IMR-90 (cell line): ENCODE results near the gene MRTFB. TPM values are rescaled to one million over a fixed set of nuclear protein-coding genes. Genes with fewer than 3 reads are reported as not detected.

ENCODE experiments used
- ATAC-seq: fragments of 200-7000 bp; cut with Tn5 transposase; 2 replicates; pipeline ENCODE4 v1.9.1; 2020; ENCODE audit warnings: low read depth, mild to moderate bottlenecking, moderate library complexity
- BruUV-seq: library from RNA; stranded (reverse); fragments of 400-500 nt; replicated peaks from 2 replicates; lab custom pipeline; 2021; lab: Mats Ljungman, UMichigan
- CTCF ChIA-PET: fragments of 300-600 bp; formaldehyde crosslinking; extraction: SDS; loops from one replicate; lab custom pipeline; 2021; ENCODE audit warnings: antibody characterized with exemption; lab: Yijun Ruan, JAX
- POLR2A ChIA-PET: fragments of 300-600 bp; sonication (Branson Sonifier 250); formaldehyde crosslinking; loops from one replicate; lab custom pipeline; 2022; ENCODE audit warnings: antibody characterized with exemption; ENCODE audit not compliant: unreplicated experiment; lab: Charles Lee
- DNase-seq: peaks from one replicate; pipeline ENCODE4 v3.0.0; 2013
- H2AFZ ChIP-seq: replicated peaks from 2 replicates; pipeline ENCODE3; 2013; ENCODE audit warnings: low read length, mild to moderate bottlenecking; ENCODE audit not compliant: poor library complexity
- H2AK5ac ChIP-seq: 2 replicates; pipeline ENCODE4 v1.6.1; 2013; ENCODE audit warnings: low read depth, low read length, inconsistent platforms
- H2AK9ac ChIP-seq: replicated peaks from 2 replicates; pipeline ENCODE3; 2013; ENCODE audit warnings: mild to moderate bottlenecking, low read depth, low read length, moderate library complexity; ENCODE audit not compliant: poor library complexity
- H2BK120ac ChIP-seq: 2 replicates; pipeline ENCODE4 v1.6.1; 2013; ENCODE audit warnings: low read depth, low read length, inconsistent platforms
- H2BK15ac ChIP-seq: 3 replicates; pipeline ENCODE4 v1.6.1; 2013; ENCODE audit warnings: low read depth, low read length, inconsistent platforms
- H2BK20ac ChIP-seq: 2 replicates; pipeline ENCODE4 v1.6.1; 2013; ENCODE audit warnings: low read depth, mild to moderate bottlenecking, inconsistent platforms, low read length, moderate library complexity
- H2BK5ac ChIP-seq: 2 replicates; pipeline ENCODE4 v1.6.1; 2013; ENCODE audit warnings: mild to moderate bottlenecking, low read depth, low read length, inconsistent platforms; ENCODE audit not compliant: poor library complexity, severe bottlenecking
- H3K14ac ChIP-seq: replicated peaks from 2 replicates; pipeline ENCODE4 v1.6.1; 2013; ENCODE audit warnings: low read depth, low read length, inconsistent platforms
- H3K18ac ChIP-seq: 2 replicates; pipeline ENCODE4 v1.6.1; 2013; ENCODE audit warnings: low read depth, low read length, control low read depth
- H3K23ac ChIP-seq: 2 replicates; pipeline ENCODE4 v1.6.1; 2013; ENCODE audit warnings: low read depth, low read length, inconsistent platforms
- H3K27ac ChIP-seq: 2 replicates; pipeline ENCODE4 v1.5.1; 2013; ENCODE audit warnings: mild to moderate bottlenecking, control low read depth, low read length; ENCODE audit not compliant: insufficient read depth
- H3K27me3 ChIP-seq: 2 replicates; pipeline ENCODE4 v1.6.1; 2013; ENCODE audit warnings: low read length; ENCODE audit not compliant: control insufficient read depth, insufficient read depth
- H3K36me3 ChIP-seq: 2 replicates; pipeline ENCODE4 v1.6.1; 2013; ENCODE audit warnings: low read length, mixed read lengths; ENCODE audit not compliant: control insufficient read depth, insufficient read depth
- H3K4ac ChIP-seq: 2 replicates; pipeline ENCODE4 v1.6.1; 2013; ENCODE audit warnings: low read depth, low read length, inconsistent platforms
- H3K4me1 ChIP-seq: 2 replicates; pipeline ENCODE4 v1.6.1; 2013; ENCODE audit warnings: low read length, mixed read lengths; ENCODE audit not compliant: control insufficient read depth, insufficient read depth
- H3K4me2 ChIP-seq: 2 replicates; pipeline ENCODE4 v1.6.1; 2013; ENCODE audit warnings: low read depth, mild to moderate bottlenecking, control low read depth, low read length, moderate library complexity
- H3K4me3 ChIP-seq: 2 replicates; pipeline ENCODE4 v1.5.1; 2013; ENCODE audit warnings: low read depth, mild to moderate bottlenecking, control low read depth, low read length, moderate library complexity; ENCODE audit not compliant: insufficient read depth
- H3K56ac ChIP-seq: 2 replicates; pipeline ENCODE4 v1.6.1; 2013; ENCODE audit warnings: low read length, inconsistent platforms; ENCODE audit not compliant: insufficient read depth; ENCODE audit errors: extremely low read depth
- H3K79me1 ChIP-seq, 2 experiments: 2 replicates each; pipeline ENCODE4 v1.6.1; 2013; ENCODE audit warnings: low read length in 2 of 2, inconsistent platforms in 1 of 2, low read depth in 1 of 2
- H3K9ac ChIP-seq: 2 replicates; pipeline ENCODE4 v1.6.1; 2013; ENCODE audit warnings: low read depth, low read length, control low read depth
- H3K9me1 ChIP-seq: 2 replicates; pipeline ENCODE4 v1.6.1; 2013; ENCODE audit warnings: low read length, inconsistent platforms; ENCODE audit not compliant: insufficient read depth
- H3K9me3 ChIP-seq: 2 replicates; pipeline ENCODE4 v1.6.1; 2013; ENCODE audit warnings: low read length; ENCODE audit not compliant: control insufficient read depth, insufficient read depth
- H4K20me1 ChIP-seq: 2 replicates; pipeline ENCODE4 v1.6.1; 2013; ENCODE audit warnings: low read length, inconsistent platforms; ENCODE audit not compliant: insufficient read depth
- H4K5ac ChIP-seq: 2 replicates; pipeline ENCODE4 v1.6.1; 2013; ENCODE audit warnings: mild to moderate bottlenecking, low read depth, low read length, control low read depth
- H4K8ac ChIP-seq, 2 experiments: 2 replicates each; pipeline ENCODE4 v1.6.1; 2013; ENCODE audit warnings: low read depth in 2 of 2, low read length in 2 of 2, control low read depth in 1 of 2, inconsistent platforms in 1 of 2
- H4K91ac ChIP-seq: 2 replicates; pipeline ENCODE4 v1.6.1; 2013; ENCODE audit warnings: low read depth, low read length, inconsistent platforms; ENCODE audit not compliant: insufficient read depth
- BHLHE40 ChIP-seq: fragments of 150-350 bp; IDR thresholded peaks from 2 replicates; pipeline ENCODE4 v1.6.1; 2016; ENCODE audit warnings: mild to moderate bottlenecking, low read depth, low read length
- CEBPB ChIP-seq: IDR thresholded peaks from 2 replicates; pipeline ENCODE4 v1.6.1; 2012; ENCODE audit warnings: low read depth, low read length, improper control_type of control experiment
- CHD1 ChIP-seq: IDR thresholded peaks from 2 replicates; pipeline ENCODE4 v1.6.1; 2012; ENCODE audit warnings: low read depth, low read length, improper control_type of control experiment
- FOS ChIP-seq: fragments of 150-350 bp; IDR thresholded peaks from 2 replicates; pipeline ENCODE4 v1.6.1; 2016; ENCODE audit warnings: low read depth, low read length
- MAZ ChIP-seq: IDR thresholded peaks from 2 replicates; pipeline ENCODE4 v1.6.1; 2012; ENCODE audit warnings: low read depth, mild to moderate bottlenecking, low read length, improper control_type of control experiment, moderate library complexity, borderline replicate concordance
- MXI1 ChIP-seq: IDR thresholded peaks from 2 replicates; pipeline ENCODE4 v1.6.1; 2012; ENCODE audit warnings: low read depth, mild to moderate bottlenecking, low read length, moderate library complexity, borderline replicate concordance
- NFE2L2 ChIP-seq: fragments of 150-350 bp; IDR thresholded peaks from 2 replicates; pipeline ENCODE4 v1.6.1; 2016; ENCODE audit warnings: low read depth, mild to moderate bottlenecking, low read length
- POLR2A ChIP-seq: IDR thresholded peaks from 2 replicates; pipeline ENCODE4 v1.6.1; 2012; ENCODE audit warnings: mild to moderate bottlenecking, low read depth, low read length
- RAD21 ChIP-seq: IDR thresholded peaks from 2 replicates; pipeline ENCODE4 v1.6.1; 2012; ENCODE audit warnings: low read length, improper control_type of control experiment
- RCOR1 ChIP-seq: IDR thresholded peaks from 2 replicates; pipeline ENCODE4 v1.6.1; 2012; ENCODE audit warnings: mild to moderate bottlenecking, low read length, improper control_type of control experiment; ENCODE audit not compliant: insufficient replicate concordance
- RFX5 ChIP-seq: IDR thresholded peaks from 2 replicates; pipeline ENCODE4 v1.8.0; 2012; ENCODE audit warnings: low read depth, mild to moderate bottlenecking, low read length, moderate library complexity
- SMC3 ChIP-seq: fragments of 150-350 bp; IDR thresholded peaks from 2 replicates; pipeline ENCODE4 v1.6.1; 2016; ENCODE audit warnings: low read depth, mild to moderate bottlenecking, antibody characterized with exemption, low read length, moderate library complexity
- WGBS, 2 experiments: methylation state at CpG; one replicate each; pipeline versions ENCODE4 v1.1.5 to v1.1.7; 2013; ENCODE audit warnings: missing lambda C conversion rate in 2 of 2; ENCODE audit not compliant: insufficient read length in 1 of 2; ENCODE audit errors: extremely low coverage in 2 of 2; 5-methylcytosine and 5-hydroxymethylcytosine counted together
- dilution Hi-C: fragments of 300-500 bp; cut with HindIII; formaldehyde crosslinking; loops from one replicate; pipeline ENCODE4 v1.14.3; 2018; ENCODE audit warnings: low sequenced_read_pairs; ENCODE audit not compliant: unreplicated experiment
- in situ Hi-C: fragments of 300-500 bp; cut with MboI; formaldehyde crosslinking; loops from 3 replicates; pipeline ENCODE4 v1.14.3; 2019; ENCODE audit warnings: low sequenced_read_pairs, inconsistent platforms, mixed read lengths
- intact Hi-C: fragments of 100-400 bp; cut with micrococcal nuclease; formaldehyde crosslinking; loops from 2 replicates; pipeline ENCODE4 v1.10.0; 2022
- polyA plus RNA-seq, 3 experiments: library from polyadenylated mRNA; depleted of rRNA; stranded (reverse); fragments of >200 nt; gene quantifications; 2 replicates each; pipeline ENCODE4 v1.2.3, GENCODE V29; 2012; ENCODE audit warnings: low replicate concordance in 1 of 3
- total RNA-seq: library from RNA; depleted of rRNA; stranded (reverse); fragments of >200 nt; gene quantifications from 2 replicates; pipeline ENCODE4 v1.2.3, GENCODE V29; 2012
- TF ChIP-seq, protein P1 (sequence below): conservative IDR thresholded peaks from 2 replicates; pipeline ENCODE4 v1.5.1; 2012; ENCODE audit warnings: mild to moderate bottlenecking, low read depth, low read length, improper control_type of control experiment
- TF ChIP-seq, protein P2 (sequence below): fragments of 150-350 bp; IDR thresholded peaks from 2 replicates; pipeline ENCODE4 v1.6.1; 2017; ENCODE audit warnings: mild to moderate bottlenecking, antibody characterized with exemption, low read length, low read depth
- TF ChIP-seq, protein P3 (sequence below): fragments of 150-350 bp; IDR thresholded peaks from 2 replicates; pipeline ENCODE4 v1.6.1; 2016; ENCODE audit warnings: low read depth, mild to moderate bottlenecking, low read length, moderate library complexity, borderline replicate concordance

MRTFB gene
- total and polyA plus RNA-seq, 2 of the 4 experiments (the other 2 are of a cell fraction), result 4.4 to 5.4 TPM

DNA sequence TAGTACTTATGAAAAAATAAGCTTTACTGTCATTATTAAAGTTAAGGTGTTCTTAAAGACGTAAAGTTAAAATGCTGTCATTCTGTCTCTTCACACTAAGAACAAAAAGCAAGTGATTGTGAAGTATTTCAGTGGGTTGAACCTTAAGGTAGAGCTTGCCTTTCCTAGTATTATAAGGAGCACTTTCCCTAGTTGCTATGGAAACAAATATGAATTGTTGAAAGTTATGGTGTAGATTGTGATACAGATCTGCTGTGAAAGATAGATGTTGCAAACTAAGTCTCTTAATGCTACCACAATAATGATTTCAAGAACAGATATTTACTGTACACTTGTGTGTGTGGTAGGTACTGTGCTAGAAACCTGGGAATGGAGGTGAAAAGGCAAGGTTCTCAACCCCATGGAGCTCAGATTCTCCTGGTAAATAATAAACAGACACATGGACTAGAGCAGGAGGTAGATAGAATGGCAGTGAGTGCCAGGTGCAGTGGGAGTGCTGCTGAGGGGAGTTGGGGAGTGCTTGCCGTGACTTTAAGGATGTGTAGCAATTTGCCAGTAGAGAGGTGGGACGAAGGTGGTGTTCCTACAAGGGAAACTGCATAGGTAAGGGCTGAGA lies 34.7 kb downstream of the MRTFB start:
- DNase-seq, result no peak
- no peak overlapping the region for H3K56ac ChIP-seq
- no peak for ATAC-seq
- H2AK9ac ChIP-seq, result no peak overlapping the region
- peaks cover 12% of the 10 kb centered on the region for H3K4me1 ChIP-seq
- peaks cover 6% of the 10 kb centered on the region; the same call in 1 of the 2 replicates for H3K9me1 ChIP-seq
- H2AFZ ChIP-seq, result no peak overlapping the region
- intact Hi-C loops, result no loop called here
- H3K9ac ChIP-seq, result no peak overlapping the region
- no peak overlapping the region for H3K4ac ChIP-seq
- peaks cover 3% of the 10 kb centered on the region; the same call in 1 of the 2 replicates for H4K20me1 ChIP-seq
- TF ChIP-seq RFX5 (no peak), CEBPB (no peak), BHLHE40 (no peak), POLR2A (no peak), RAD21 (no peak), NFE2L2 (no peak), FOS (no peak), CHD1 (no peak), MXI1 (no peak), MAZ (no peak), RCOR1 (no peak), SMC3 (no peak)
- TF ChIP-seq, protein P1, sequence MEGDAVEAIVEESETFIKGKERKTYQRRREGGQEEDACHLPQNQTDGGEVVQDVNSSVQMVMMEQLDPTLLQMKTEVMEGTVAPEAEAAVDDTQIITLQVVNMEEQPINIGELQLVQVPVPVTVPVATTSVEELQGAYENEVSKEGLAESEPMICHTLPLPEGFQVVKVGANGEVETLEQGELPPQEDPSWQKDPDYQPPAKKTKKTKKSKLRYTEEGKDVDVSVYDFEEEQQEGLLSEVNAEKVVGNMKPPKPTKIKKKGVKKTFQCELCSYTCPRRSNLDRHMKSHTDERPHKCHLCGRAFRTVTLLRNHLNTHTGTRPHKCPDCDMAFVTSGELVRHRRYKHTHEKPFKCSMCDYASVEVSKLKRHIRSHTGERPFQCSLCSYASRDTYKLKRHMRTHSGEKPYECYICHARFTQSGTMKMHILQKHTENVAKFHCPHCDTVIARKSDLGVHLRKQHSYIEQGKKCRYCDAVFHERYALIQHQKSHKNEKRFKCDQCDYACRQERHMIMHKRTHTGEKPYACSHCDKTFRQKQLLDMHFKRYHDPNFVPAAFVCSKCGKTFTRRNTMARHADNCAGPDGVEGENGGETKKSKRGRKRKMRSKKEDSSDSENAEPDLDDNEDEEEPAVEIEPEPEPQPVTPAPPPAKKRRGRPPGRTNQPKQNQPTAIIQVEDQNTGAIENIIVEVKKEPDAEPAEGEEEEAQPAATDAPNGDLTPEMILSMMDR, result no peak
- TF ChIP-seq, protein P2, sequence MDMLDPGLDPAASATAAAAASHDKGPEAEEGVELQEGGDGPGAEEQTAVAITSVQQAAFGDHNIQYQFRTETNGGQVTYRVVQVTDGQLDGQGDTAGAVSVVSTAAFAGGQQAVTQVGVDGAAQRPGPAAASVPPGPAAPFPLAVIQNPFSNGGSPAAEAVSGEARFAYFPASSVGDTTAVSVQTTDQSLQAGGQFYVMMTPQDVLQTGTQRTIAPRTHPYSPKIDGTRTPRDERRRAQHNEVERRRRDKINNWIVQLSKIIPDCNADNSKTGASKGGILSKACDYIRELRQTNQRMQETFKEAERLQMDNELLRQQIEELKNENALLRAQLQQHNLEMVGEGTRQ, result no peak
- TF ChIP-seq, protein P3, sequence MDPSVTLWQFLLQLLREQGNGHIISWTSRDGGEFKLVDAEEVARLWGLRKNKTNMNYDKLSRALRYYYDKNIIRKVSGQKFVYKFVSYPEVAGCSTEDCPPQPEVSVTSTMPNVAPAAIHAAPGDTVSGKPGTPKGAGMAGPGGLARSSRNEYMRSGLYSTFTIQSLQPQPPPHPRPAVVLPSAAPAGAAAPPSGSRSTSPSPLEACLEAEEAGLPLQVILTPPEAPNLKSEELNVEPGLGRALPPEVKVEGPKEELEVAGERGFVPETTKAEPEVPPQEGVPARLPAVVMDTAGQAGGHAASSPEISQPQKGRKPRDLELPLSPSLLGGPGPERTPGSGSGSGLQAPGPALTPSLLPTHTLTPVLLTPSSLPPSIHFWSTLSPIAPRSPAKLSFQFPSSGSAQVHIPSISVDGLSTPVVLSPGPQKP, result no peak
- no peak overlapping the region for H4K5ac ChIP-seq
- H4K8ac ChIP-seq, result no peak overlapping the region
- no peak overlapping the region for H3K4me3 ChIP-seq
- ChIA-PET POLR2A (no interaction called here), CTCF (interaction anchor here (0.7 to 1.3 kb wide), 2 partner anchors 12 to 80 kb away, joined by 3 read pairs; no protein-coding TSS in a partner anchor)
- WGBS, 2 experiments, result no CpG with 5 or more reads among the region's 3 CpGs
- H4K91ac ChIP-seq, result no peak overlapping the region
- H3K27ac ChIP-seq, result no peak overlapping the region
- no peaks in the 10 kb centered on the region for H3K36me3 ChIP-seq
- H3K4me2 ChIP-seq, result peak overlapping the region; percentile 3; the same call in 1 of the 2 replicates
- H3K79me1 ChIP-seq, result peaks cover 31% of the 10 kb centered on the region in 2 experiments
- no peaks in the 10 kb centered on the region for H3K27me3 ChIP-seq
- in situ Hi-C loops, result no loop called here
- H3K9me3 ChIP-seq, result no peaks in the 10 kb centered on the region
- H3K18ac ChIP-seq, result no peak overlapping the region; the same call in 1 of the 2 replicates
- no peak overlapping the region for H2BK15ac ChIP-seq
- H3K23ac ChIP-seq, result no peak overlapping the region
- no peak overlapping the region for H3K14ac ChIP-seq
- H2BK5ac ChIP-seq, result no peak overlapping the region
- H2BK120ac ChIP-seq, result no peak overlapping the region
- H2BK20ac ChIP-seq, result no peak overlapping the region
- dilution Hi-C loops, result no loop called here
- BruUV-seq, result no TSS peak
- peak overlapping the region; percentile 7; the same call in 1 of the 2 replicates for H2AK5ac ChIP-seq
